HepG2 (cell line): ENCODE measurements around the gene TM9SF2. TPM values are rescaled to one million over a fixed set of nuclear protein-coding genes. Genes with fewer than 3 reads are reported as not detected.

Experiments
- ERF ChIP-seq: IDR thresholded peaks from 2 replicates; pipeline ENCODE4 v1.6.1; 2018; ENCODE audit warnings: missing biosample characterization, missing genetic modification reagents
- PCBP2 ChIP-seq: fragments of 200-400 bp; formaldehyde crosslinking; optimal IDR thresholded peaks from 2 replicates; pipeline ENCODE3; 2018; ENCODE audit warnings: low read length, low read depth; ENCODE audit not compliant: poor library complexity, severe bottlenecking
- POLR2A ChIP-seq, 2 experiments: IDR thresholded peaks; 2 replicates each; pipeline ENCODE4 v1.6.1; 2011; ENCODE audit warnings: low read depth in 2 of 2, low read length in 2 of 2, mild to moderate bottlenecking in 1 of 2, moderate library complexity in 1 of 2; ENCODE audit not compliant: insufficient read depth in 1 of 2
- PTBP1 ChIP-seq: fragments of 200-400 bp; formaldehyde crosslinking; IDR thresholded peaks from 2 replicates; pipeline ENCODE4 v1.6.1; 2018; ENCODE audit warnings: low read length, low read depth; ENCODE audit not compliant: poor library complexity, severe bottlenecking
- SMYD3 ChIP-seq: sonication (generic); formaldehyde crosslinking; IDR thresholded peaks from 2 replicates; pipeline ENCODE4 v1.8.1; 2023; ENCODE audit warnings: mild to moderate bottlenecking, missing genetic modification reagents
- ZBTB7A ChIP-seq: sonication (generic); formaldehyde crosslinking; IDR thresholded peaks from 2 replicates; pipeline ENCODE4 v1.8.0; 2022; ENCODE audit warnings: mild to moderate bottlenecking, missing genetic modification reagents
- ZNF790 ChIP-seq: sonication (generic); formaldehyde crosslinking; IDR thresholded peaks from 2 replicates; pipeline ENCODE4 v1.8.0; 2022; ENCODE audit warnings: missing genetic modification reagents, mild to moderate bottlenecking, borderline replicate concordance
- polyA plus RNA-seq, 8 experiments: library from polyadenylated mRNA; depleted of rRNA in 3 of 8; stranded (reverse) in 7 of 8; unstranded in 1 of 8; fragments of >200 nt; fragmentation: Illumina TruSeq in 4 of 8; extraction: Trizol in 4 of 8; gene quantifications; 2 replicates each; pipeline versions ENCODE4 v1.2.1 to v1.2.3, GENCODE V29; 2011 to 2016; ENCODE audit warnings: low read depth in 4 of 8, missing spikeins in 1 of 8, mixed read lengths in 1 of 8; ENCODE audit not compliant: insufficient read depth in 1 of 8
- total RNA-seq, 5 experiments: library from RNA; depleted of rRNA; stranded (reverse); fragments of >200 nt; fragmentation: Illumina TruSeq; extraction: Trizol; gene quantifications; 2 replicates each; pipeline ENCODE4 v1.2.3, GENCODE V29; 2016; ENCODE audit warnings: low read depth in 1 of 5
- TF ChIP-seq, protein P1 (sequence below): sonication (generic); formaldehyde crosslinking; conservative IDR thresholded peaks from 2 replicates; pipeline ENCODE4 v1.4.0; 2020; ENCODE audit warnings: missing genetic modification reagents
- TF ChIP-seq, protein P2 (sequence below): IDR thresholded peaks from 2 replicates; pipeline ENCODE4 v1.6.1; 2016; ENCODE audit warnings: low read depth, control low read depth

The TM9SF2 gene
- total and polyA plus RNA-seq, 2 of the 13 experiments (the other 11 are each of a cell fraction or from before 2014, with no cell fraction given), result 94.1 to 123 TPM

DNA sequence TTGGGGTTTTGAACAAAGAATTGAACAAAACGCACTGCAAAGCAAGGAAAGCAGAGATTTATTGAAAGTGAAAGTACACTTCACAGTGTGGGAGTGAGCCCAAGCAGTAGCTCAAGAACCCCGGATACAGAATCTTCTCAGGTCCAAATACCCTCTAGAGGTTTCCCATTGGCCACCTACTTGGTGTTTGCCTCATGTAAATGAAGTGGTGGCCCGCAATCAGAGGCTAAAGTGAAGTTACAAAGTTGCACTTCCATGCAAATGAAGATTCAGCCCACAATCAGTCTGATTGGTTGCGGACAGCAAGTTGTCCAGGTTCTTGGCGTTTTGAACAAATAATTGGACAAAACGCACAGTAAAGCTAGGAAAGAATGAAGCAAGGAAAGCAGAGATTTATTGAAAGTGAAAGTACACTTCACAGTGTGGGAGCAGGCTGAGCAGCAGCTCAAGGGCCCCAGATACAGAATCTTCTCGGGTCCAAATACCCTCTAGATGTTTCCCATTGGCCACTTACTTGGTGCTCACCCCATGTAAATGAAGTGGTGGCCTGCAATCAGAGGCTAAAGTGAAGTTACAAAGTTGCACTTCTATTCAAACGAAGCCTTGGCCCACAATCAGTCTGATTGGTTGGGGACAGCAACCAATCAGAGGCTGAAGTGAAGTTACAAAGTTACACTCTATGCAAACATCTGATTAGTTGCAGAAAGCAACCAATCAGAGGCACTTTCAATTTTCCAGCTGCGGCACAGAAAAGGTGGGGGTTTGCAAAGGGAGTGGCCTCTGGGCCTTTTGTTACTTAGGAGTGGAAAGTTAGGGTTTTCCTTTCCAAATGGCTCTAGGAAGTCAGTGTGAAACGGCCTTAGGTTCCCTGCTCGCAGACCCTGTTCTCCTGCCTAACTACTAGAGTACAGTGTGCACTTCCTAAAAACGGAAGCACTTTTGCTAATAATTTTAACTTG is 4.8 kb upstream of the TM9SF2 start (continued):
- TF ChIP-seq PTBP1, result no peak
- TF ChIP-seq, protein P1, sequence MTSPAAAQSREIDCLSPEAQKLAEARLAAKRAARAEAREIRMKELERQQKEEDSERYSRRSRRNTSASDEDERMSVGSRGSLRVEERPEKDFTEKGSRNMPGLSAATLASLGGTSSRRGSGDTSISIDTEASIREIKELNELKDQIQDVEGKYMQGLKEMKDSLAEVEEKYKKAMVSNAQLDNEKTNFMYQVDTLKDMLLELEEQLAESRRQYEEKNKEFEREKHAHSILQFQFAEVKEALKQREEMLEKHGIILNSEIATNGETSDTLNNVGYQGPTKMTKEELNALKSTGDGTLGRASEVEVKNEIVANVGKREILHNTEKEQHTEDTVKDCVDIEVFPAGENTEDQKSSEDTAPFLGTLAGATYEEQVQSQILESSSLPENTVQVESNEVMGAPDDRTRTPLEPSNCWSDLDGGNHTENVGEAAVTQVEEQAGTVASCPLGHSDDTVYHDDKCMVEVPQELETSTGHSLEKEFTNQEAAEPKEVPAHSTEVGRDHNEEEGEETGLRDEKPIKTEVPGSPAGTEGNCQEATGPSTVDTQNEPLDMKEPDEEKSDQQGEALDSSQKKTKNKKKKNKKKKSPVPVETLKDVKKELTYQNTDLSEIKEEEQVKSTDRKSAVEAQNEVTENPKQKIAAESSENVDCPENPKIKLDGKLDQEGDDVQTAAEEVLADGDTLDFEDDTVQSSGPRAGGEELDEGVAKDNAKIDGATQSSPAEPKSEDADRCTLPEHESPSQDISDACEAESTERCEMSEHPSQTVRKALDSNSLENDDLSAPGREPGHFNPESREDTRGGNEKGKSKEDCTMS (CRISPR knock-in tag), result no peak
- no peak for TF ChIP-seq ZNF790 (CRISPR knock-in tag)
- TF ChIP-seq, protein P2, sequence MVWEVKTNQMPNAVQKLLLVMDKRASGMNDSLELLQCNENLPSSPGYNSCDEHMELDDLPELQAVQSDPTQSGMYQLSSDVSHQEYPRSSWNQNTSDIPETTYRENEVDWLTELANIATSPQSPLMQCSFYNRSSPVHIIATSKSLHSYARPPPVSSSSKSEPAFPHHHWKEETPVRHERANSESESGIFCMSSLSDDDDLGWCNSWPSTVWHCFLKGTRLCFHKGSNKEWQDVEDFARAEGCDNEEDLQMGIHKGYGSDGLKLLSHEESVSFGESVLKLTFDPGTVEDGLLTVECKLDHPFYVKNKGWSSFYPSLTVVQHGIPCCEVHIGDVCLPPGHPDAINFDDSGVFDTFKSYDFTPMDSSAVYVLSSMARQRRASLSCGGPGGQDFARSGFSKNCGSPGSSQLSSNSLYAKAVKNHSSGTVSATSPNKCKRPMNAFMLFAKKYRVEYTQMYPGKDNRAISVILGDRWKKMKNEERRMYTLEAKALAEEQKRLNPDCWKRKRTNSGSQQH (CRISPR knock-in tag), result no peak
- peak; percentile 4; the same call in 1 of the 2 replicates for TF ChIP-seq ERF (CRISPR knock-in tag)
- no peak for TF ChIP-seq ZBTB7A (CRISPR knock-in tag)
- no peak for TF ChIP-seq SMYD3 (CRISPR knock-in tag)
- no peak for TF ChIP-seq PCBP2
- peak; percentile 58 to 85 for TF ChIP-seq POLR2A (IDR thresholded peaks at IDR 0.05; ENCODE audit: insufficient read depth in 1 of 2, low read depth in 2 of 2, low read length in 2 of 2)
